ENCODE results near the gene HSD17B4.
"Not testable (repeated sequence)": the region's sequence is repeated elsewhere in the genome, so short reads cannot be mapped to it uniquely, and the experiment has no call there.

The HSD17B4 gene, protein sequence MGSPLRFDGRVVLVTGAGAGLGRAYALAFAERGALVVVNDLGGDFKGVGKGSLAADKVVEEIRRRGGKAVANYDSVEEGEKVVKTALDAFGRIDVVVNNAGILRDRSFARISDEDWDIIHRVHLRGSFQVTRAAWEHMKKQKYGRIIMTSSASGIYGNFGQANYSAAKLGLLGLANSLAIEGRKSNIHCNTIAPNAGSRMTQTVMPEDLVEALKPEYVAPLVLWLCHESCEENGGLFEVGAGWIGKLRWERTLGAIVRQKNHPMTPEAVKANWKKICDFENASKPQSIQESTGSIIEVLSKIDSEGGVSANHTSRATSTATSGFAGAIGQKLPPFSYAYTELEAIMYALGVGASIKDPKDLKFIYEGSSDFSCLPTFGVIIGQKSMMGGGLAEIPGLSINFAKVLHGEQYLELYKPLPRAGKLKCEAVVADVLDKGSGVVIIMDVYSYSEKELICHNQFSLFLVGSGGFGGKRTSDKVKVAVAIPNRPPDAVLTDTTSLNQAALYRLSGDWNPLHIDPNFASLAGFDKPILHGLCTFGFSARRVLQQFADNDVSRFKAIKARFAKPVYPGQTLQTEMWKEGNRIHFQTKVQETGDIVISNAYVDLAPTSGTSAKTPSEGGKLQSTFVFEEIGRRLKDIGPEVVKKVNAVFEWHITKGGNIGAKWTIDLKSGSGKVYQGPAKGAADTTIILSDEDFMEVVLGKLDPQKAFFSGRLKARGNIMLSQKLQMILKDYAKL

DNA sequence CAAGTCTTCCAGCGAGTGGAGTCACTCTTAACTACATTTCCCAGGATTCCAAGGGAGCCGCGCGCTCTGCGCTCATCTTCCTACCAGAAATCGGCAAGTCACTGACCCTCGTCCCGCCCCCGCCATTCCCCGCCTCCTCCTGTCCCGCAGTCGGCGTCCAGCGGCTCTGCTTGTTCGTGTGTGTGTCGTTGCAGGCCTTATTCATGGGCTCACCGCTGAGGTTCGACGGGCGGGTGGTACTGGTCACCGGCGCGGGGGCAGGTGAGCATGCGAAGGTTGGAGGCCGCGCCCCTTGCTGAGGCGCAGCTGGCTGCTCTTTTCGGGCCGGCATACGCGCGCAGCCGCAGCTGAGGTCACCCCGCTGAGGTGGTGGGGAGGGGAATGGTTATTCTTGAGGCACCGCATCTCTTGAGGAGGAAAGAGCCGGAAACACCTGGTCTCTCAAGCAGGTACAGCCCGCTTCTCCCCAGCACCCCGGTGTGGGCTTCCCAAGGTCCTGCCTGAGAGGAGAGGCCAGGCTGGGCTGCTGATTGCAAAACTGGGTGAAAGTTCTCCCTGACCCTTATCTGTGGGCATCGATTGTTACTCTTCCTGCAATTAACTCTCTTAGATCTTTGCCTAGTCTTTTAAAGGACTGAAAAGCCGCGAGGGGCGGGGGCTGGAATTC, at the start of gene HSD17B4:
TSS of gene HSD17B4 (plus strand) at position 125 of the 667 bp plus-strand sequence. CDS start at position 204, 79 bp downstream.
- DNase-seq (ENCODE audit: low spot score): peak; percentile 91

DNA sequence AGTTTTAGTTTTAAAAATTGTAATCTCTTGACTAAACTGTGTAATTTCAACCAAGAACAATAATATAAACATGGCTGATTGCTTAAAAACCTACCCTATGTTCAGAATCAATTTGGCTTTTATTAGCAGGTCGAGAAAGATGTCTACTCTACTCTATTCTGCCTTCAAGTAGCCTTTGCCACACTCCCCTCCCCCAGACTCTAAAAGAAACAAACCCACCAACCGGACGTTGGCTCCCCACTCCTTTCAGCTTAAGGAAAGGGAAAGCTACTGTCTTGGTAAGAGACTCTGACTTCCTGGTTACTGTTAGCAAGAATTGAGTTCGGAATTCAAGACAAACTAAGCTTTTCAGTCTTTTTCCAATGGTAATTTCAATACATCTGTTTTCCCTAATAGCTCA, 49.7 kb upstream of the HSD17B4 start:
- no peak for DNase-seq (ENCODE audit: low spot score)

DNA sequence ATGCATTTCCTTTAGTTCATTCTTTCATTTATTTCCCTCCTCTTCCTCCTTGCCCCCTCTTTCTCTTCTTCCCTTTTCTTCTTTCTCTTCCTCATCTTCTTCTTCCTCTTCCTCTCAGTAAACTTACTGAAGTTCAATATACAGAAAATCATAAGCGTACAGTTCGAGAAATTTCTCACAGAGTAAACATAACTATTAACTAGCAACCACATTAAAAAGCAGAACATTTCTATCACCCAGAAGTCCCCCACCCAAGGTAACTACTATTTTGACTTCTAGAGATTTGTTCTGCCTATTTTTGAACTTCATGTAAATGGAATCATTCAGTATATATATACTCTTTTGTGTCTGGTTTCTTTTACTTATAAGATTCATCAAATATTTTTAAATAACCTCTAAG, 48.3 kb upstream of the HSD17B4 start:
- DNase-seq (ENCODE audit: low spot score): no peak

DNA sequence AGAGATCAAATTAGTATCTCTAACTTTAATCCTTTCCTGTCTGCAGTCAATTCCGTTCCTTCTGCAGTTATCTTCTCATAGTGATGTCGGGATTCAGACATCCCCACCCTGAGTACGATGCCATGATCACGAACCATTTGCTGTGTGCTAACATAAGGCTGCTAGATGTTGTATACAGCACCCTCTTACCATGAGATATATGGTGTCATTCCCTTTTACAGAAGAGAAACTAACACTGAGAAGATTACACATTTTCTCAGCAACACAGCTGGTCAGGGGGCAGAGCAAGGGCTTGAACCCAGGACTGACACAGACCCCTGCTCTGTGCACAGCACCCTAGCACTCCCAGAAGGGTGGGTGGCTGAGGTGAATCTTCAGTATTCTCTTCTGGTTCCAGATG, 46.9 kb upstream of the HSD17B4 start:
- no peak for DNase-seq (ENCODE audit: low spot score)

DNA sequence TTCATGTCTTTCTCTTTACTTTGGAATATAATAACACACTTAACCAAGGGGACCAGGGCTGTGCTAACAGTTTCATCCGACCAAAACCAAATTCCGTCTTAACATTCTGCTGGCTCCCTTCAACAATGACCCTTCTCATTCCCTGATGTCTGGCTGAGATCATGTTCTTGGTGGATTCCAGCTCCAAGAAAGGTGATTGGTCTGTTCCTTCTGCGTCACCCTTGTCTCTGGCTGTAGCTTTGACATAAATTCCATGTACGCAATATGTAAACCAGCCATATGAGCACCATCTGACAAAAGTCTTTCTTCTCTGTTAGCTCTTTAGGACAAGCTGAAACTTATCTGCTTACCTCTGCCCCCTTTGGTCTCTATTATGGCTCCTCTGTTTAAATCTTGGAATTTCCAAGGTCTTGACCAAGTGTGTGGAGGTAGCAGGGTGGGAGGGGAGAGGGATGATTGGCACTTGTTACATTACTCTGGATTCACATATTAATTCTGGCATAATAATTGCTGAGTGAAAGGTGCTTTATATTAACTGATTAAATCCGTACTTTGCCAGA, 45.7 kb upstream of the HSD17B4 start:
- DNase-seq (ENCODE audit: low spot score): no peak

DNA sequence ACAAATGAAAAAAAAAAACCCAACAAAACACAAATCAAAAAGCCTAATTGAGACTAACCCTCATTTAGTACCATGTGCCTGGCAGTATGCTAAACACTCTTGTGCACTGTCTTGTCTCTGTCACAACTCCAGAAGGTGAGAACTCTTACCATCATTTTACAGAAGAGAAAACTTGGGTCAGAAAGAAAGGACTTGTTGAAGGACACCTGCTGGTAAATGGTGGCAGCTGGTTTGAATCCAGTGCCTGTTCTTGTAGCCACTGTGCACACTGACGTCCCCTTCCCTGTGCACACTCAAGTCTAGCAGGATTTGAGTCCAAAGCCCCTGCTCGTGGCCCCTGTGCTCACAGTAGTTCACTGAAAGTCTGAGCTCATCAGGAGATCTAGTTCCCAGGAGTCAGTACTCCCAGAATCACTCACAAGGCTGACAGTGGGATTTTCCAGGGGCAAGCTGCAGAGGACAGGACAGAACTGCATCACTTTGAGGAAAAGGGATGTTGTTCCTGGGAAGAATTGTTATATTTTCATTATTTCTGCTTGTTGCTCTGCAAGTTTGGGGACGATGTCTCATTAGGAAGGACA, 43.0 kb upstream of the HSD17B4 start:
- no peak for DNase-seq (ENCODE audit: low spot score)

DNA sequence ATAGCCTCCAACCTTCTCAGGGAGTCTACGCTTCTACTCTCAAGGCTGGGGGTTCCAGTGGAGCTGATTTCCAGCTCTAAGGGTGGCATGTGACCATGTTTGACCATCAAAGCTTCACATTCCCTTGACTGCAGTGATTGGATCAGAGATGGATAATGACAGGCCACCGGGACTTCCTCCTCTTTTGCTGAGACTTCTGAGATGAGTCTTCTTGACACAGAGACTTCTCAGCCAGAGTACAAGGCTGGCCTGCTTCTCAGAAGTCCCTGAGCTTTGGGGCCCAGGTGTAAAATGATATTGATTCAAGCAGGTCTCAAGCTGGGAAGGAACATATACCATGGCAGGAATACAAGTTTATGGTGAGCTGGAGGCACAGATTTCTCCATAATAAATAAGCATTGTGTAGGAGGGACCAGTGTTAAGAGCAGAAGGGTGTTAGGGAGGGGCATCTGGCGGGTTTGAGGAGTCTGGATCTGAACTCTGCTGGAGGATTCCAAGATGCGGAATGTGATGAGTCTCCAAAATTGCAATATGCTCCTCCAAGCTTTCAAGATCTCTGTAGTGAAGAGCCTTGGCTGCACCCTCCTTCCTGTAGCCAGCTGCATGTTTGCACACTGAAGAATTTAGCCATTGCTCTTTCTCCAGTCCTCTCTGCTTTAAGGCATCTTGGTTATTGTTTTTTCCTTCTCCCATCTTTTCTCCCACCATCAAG, 41.7 kb upstream of the HSD17B4 start:
- no peak for DNase-seq (ENCODE audit: low spot score)

DNA sequence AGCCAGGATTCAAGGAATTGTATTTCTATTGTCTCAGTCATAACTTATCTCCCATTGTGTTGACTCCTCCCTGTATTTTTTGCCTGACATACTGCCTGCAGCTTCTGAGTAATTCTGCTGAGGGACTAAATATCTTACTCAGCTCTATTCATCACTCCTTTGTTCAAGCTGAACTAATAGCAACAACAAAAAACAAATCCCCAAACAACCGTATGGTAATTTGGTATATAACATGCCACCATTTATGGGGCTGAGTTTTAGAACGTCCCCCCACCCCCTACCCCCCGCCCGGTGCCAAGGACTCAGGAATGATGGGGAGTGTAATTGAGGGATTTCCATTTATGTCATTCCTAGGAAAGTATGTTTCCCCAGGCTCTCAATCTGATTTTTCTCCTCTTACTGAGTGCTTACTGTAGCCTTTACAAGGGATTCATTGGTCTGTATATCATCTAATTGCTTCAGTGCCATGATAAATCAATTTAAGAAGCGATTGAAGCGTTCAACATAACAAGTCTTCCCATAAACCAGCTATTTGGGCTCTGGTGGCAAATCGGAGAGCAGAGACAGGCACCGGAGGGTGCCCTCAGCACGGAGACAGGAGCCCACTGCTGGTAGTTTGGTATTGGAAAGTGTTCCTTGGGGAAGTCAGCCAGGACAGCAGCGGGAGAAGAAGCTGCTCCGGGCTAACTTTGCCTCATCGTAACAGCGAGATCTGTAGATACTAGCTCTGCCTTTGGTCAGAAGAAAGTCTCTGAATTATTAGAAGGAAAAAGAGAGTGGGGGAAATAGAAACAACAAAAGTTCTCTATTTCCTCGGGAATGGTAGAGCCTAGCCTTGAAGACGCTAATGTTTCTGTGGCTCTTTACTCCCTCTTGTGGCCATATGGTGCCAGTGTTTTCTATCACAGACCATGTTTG, 40.7 kb upstream of the HSD17B4 start:
- DNase-seq (ENCODE audit: low spot score): peak; percentile 67

DNA sequence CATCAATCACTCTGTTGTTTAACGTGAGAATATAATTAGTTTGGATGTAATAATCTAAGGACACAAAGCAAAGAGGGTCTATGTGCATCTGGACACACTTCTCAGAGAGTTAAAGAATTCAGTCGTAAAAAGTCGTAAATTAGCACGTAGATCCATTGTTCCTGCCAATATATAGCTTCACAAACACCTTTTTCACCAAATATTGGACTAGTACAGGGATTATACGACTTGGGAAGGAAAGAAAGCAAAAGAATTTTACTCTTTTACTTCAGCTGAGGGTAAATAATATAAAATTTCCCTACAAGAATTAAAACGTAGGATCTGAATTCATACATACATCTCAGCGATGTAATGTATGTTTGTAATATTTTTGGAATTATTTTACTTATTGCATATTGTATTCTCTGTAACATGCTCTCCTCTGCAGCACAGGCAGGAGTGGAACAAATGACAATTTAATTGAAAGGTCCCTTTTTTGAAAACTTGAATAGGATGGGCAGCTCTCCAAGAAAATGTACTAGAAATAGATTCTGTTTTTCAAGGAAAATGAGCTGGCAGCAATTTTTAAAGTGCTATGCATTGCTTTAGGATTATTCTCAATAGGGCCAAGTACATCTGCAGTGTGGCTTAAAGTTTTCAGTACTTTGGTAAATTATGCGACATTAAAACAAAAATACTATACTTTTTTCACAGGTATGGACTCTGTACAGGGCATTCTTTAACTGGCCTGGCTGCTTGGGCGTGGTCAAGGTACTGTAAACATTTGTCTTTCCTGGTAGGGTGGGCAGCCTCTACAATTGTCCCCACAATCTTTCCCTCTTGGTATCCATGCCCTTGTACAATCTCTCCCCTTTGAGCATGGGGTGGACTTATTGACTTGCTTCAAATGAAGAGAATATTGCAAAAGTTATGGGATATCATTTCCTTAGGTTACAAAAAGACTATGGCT, 39.7 kb upstream of the HSD17B4 start:
- no peak for DNase-seq (ENCODE audit: low spot score)

DNA sequence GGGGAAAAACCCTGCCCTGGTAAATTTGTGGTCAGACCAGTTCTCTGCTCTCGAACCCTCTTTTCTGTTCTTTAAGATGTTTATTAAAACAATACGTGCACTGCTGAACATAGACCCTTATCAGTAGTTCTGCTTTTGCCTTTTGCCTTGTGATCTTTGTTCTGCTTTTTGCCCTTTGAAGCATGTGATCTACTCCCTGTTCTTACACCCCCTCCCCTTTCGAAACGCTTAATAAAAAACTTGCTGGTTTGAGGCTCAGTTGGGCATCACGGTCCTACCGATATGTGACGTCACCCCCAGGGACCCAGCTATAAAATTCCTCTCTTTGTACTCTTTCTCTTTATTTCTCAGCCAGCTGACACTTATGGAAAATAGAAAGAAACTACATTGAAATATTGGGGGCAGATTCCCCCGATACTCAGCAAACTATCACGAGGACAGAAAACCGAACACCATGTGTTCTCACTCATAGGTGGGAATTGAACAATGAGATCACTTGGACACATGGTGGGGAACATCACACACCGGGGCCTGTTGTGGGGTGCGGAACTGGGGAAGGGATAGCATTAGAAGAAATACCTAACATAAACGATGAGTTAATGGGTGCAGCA, 38.1 kb upstream of the HSD17B4 start:
- not testable (repeated sequence) for DNase-seq (ENCODE audit: low spot score)

DNA sequence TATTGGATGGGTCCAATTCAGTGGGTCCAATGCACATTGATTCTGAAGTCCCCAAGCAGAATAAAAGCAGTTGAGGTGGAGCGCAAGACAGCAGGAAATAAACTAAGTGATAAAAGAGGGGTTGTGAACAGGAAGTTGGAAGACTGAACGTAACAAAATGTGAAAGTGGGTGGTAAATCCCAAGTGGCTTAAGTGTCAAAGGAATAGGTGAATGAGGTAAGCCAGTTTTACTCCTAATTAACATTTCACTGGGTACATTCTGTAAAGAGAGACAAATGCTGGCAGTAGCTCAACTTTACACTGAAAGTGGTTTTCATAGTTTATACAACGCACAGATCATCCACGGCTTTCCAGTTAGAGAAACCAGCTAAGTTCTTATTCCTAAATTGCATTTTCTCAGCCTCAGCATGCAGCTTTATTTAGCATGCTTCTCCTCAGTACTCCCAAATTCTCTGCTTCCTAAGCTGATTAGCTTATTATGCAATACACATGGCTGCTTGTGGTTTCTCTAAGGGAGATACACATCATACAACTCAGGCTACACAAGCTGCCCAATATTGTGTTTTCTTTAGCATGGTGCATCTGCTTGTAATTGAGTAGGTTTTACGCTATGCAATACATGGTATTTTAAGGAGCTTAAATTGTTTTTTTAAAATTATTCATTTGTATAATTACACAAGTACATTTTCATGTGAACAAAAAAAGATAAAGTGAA, 34.2 kb upstream of the HSD17B4 start:
- no peak for DNase-seq (ENCODE audit: low spot score)

DNA sequence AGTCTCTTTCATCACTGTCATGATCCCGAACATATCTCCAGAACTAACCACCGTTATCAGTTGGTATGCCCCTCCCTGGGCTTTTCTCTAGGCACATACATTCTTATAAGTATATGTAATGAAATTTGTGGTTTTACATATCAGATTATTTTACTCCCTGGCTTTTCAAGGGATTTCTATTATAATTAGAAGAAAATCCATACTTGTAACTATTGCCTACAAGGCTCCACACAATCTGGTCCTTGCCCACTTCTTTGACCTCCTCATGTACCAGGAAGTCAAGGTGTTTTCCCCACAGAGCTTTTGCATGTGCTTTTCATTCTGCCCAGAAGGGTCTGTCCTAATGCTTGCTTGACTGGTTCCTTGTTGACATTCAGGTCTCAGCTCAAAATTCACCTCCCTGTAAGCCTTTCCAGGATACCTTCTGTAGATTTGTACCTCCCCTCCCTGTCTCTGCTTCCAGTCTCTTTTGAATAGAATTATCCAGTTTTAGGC, 33.6 kb upstream of the HSD17B4 start:
- no peak for DNase-seq (ENCODE audit: low spot score)

DNA sequence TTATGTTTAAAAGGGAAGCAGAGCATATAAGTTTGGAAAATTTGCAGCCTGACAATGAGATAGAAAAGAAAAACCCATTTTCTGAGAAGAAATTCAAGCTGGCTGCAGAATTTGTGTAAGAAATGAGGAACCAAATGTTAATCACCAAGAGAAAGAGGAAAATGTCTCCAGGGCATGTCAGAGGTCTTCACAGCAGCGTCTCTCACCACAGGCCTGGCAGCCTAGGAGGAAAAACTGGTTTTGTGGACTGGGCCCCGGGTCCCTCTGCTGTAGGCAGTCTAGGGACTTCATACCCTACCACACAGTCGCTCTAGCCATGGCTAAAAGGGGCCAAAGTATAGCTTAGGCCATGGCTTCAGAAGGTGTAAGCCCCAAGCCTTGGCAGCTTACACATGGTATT, 32.1 kb upstream of the HSD17B4 start:
- no peak for DNase-seq (ENCODE audit: low spot score)

DNA sequence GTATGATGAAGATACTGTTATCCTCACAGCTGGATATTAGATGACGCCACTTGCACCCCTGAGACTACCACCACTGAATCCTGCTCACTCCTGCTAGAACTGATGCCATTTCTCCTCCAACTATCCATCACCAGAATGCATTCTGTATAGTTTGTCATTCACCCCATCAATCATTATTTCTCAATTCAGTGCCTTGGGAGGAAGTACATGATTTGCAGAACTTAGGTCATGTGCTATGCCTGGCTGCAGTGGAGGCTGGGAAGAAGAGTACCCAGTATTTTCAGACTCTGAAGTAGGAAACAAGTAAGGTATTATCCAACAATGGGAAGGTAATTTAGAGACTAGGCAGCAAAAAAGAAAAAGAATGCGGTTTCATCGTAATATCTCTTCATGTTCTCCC, 26.2 kb upstream of the HSD17B4 start:
- DNase-seq (ENCODE audit: low spot score): no peak

DNA sequence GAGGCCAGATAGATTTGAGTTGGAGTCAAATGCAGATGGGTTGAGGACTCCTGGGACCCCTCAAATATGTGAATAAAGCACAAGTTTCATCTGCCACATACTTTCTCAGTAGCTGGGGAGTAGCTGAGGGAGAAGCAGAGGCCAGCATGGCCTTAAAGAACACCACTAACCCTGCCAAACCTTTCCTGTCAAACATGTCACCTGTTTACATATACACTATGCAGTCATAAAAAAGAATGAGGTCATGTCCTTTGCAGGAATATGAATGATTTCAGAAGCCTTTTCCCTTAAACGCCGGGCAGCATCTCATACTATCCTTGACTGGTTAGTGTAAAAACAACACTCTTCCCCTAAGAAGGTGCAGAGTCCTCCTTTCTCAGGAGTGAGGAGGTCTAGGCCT, 25.2 kb upstream of the HSD17B4 start:
- no peak for DNase-seq (ENCODE audit: low spot score)

DNA sequence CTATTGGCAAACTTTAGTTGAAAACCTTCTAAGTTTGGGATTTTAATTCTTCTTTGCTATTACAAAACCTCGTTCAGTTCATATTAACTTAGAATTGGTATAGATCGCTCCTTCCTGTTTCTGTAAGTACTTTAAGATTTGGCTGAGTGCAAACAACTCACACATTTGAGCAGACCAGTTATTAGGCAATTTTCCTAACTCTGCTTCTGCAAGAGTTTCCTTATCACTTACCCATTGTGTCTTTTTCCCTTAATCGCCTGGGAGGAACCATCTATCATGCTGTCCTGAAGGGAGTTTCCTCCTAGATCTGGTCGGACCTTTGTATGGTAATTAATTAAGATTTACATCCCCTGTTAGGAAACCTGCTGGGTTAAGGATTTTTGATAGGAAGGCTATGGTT, 24.7 kb upstream of the HSD17B4 start:
- not testable (repeated sequence) for DNase-seq (ENCODE audit: low spot score)

DNA sequence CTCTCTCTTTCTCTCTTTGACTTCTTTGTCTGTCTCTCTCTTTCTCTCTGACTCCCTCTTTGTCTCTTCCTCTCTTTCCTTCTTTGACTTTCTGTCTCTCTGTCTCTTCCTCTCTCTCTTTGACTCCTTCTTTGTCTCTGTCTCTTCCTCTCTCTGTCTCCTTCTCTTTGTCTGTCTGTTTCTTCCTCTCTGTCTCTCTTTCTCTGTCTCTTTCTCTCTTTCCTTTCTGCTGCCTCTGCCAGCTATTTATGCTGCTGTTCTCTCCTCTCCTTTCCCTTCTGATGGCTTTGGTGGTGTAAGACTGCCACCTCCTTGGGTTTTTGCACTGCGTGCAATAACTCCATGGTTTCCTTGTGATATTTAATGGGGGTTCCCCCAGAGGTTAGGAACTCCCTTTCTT, 24.1 kb upstream of the HSD17B4 start:
- not testable (repeated sequence) for DNase-seq (ENCODE audit: low spot score)

DNA sequence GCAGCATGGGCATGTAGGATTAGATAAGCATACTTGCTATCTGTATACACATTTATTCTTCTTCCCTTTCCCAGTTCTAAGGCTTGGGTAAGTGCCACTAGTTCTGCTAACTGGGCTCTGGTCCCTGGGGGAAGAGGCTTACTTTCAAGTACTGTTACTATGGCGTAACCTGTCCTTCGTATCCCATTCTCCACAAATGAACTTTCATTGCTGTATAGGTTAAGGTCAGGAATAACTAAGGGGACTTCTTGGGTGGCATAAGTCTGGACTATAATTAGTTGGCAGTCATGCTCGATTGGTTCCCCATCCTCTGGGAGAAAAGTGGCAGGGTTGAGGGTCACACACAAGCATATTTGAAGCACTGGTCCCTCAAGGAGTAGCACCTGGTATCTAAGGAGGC, 23.7 kb upstream of the HSD17B4 start:
- not testable (repeated sequence) for DNase-seq (ENCODE audit: low spot score)

All from ecto neural progenitor cell (in vitro differentiated cells).